A549 (cell line): ENCODE results near the gene SF3B3. TPM values are rescaled to one million over a fixed set of nuclear protein-coding genes. Genes with fewer than 3 reads are reported as not detected.
A peak's percentile ranks its signal among the peaks of the same experiment; 100 is the strongest.

ENCODE experiments used
- ATAC-seq, 2 experiments: fragments of 200-7000 bp in 1 of 2; fragments of >200 bp in 1 of 2; cut with Nextera tagmentation in 1 of 2; cut with Tn5 transposase in 1 of 2; 3 replicates each; pipeline versions ENCODE4 v1.8.0 to v1.9.1; 2018 to 2020; ENCODE audit warnings: mild to moderate bottlenecking in 1 of 2, moderate library complexity in 1 of 2
- CTCF ChIA-PET: fragments of 300-600 bp; sonication (Branson Sonifier 250); formaldehyde crosslinking; extraction: SDS; loops from one replicate; lab custom pipeline; 2021; ENCODE audit warnings: antibody characterized with exemption, inconsistent platforms; lab: Yijun Ruan, JAX
- POLR2A ChIA-PET: fragments of 350-600 bp; formaldehyde crosslinking; extraction: SDS; loops from one replicate; lab custom pipeline; 2021; ENCODE audit warnings: antibody characterized with exemption, inconsistent platforms; lab: Yijun Ruan, JAX
- DNase-seq, 2 experiments: peaks; one replicate each; pipeline versions ENCODE4 v3.0.0 to v3.0.0-alpha.2; 2011 to 2016; ENCODE audit warnings: low read depth in 1 of 2, low spot score in 1 of 2
- FAIRE-seq: peaks from 2 replicates; lab custom pipeline; 2011; peaks lifted over from hg19 to GRCh38; lab: Jason Lieb, UNC
- H3K27ac ChIP-seq, 2 experiments: fragments of >200 bp; sonication (Bioruptor Twin); formaldehyde crosslinking; 3 replicates each; pipeline ENCODE4 v1.5.1; 2016 to 2017
- H3K4me1 ChIP-seq: fragments of >200 bp; sonication (Bioruptor Twin); formaldehyde crosslinking; 3 replicates; pipeline ENCODE4 v1.6.1; 2016
- H3K4me2 ChIP-seq: fragments of >200 bp; sonication (Bioruptor Twin); formaldehyde crosslinking; 3 replicates; pipeline ENCODE4 v1.6.1; 2016
- H3K4me3 ChIP-seq: fragments of >200 bp; sonication (Bioruptor Twin); formaldehyde crosslinking; 3 replicates; pipeline ENCODE4 v1.5.1; 2016
- H3K9me3 ChIP-seq: fragments of >200 bp; sonication (Bioruptor Twin); formaldehyde crosslinking; 3 replicates; pipeline ENCODE4 v1.6.1; 2016
- ATOH8 ChIP-seq: fragments of 250-450 bp; sonication (Bioruptor Pico); IDR thresholded peaks from 2 replicates; pipeline ENCODE4 v1.5.0; 2020; ENCODE audit warnings: low read depth, mild to moderate bottlenecking, moderate library complexity
- BCL3 ChIP-seq: fragments of >200 bp; sonication (Bioruptor Twin); formaldehyde crosslinking; IDR thresholded peaks from 3 replicates; pipeline ENCODE4 v1.6.1; 2016
- BHLHE40 ChIP-seq: IDR thresholded peaks from 2 replicates; pipeline ENCODE4 v1.6.1; 2012; ENCODE audit warnings: low read depth, low read length, inconsistent platforms
- CBX2 ChIP-seq: fragments of 200-600 bp; sonication (generic); IDR thresholded peaks from 2 replicates; pipeline ENCODE4 v1.6.1; 2016; ENCODE audit warnings: low read depth, mild to moderate bottlenecking, borderline replicate concordance
- CEBPB ChIP-seq, 2 experiments: fragments of >200 bp in 1 of 2; sonication (Bioruptor Twin) in 1 of 2; formaldehyde crosslinking in 1 of 2; IDR thresholded peaks; 2 replicates each; pipeline ENCODE4 v1.6.1; 2012 to 2016
- CTCF ChIP-seq: fragments of >200 bp; sonication (Bioruptor Twin); formaldehyde crosslinking; IDR thresholded peaks from 3 replicates; pipeline ENCODE4 v1.5.1; 2016
- EHF ChIP-seq: fragments of 250-450 bp; sonication (Bioruptor Pico); IDR thresholded peaks from 2 replicates; pipeline ENCODE4 v1.5.0; 2020; ENCODE audit warnings: mild to moderate bottlenecking
- EHMT2 ChIP-seq: fragments of 200-600 bp; sonication (generic); IDR thresholded peaks from 2 replicates; pipeline ENCODE4 v1.6.1; 2016; ENCODE audit warnings: antibody characterized with exemption, low read depth, mild to moderate bottlenecking, moderate library complexity
- ELK1 ChIP-seq: fragments of 150-350 bp; IDR thresholded peaks from 2 replicates; pipeline ENCODE4 v1.6.1; 2014; ENCODE audit warnings: low read depth, mild to moderate bottlenecking, low read length
- ESRRA ChIP-seq: fragments of 150-350 bp; IDR thresholded peaks from 2 replicates; pipeline ENCODE4 v1.6.1; 2014; ENCODE audit warnings: mild to moderate bottlenecking, low read length, borderline replicate concordance
- FOSB ChIP-seq: fragments of 250-450 bp; sonication (Bioruptor Pico); IDR thresholded peaks from 2 replicates; pipeline ENCODE4 v1.5.0; 2020; ENCODE audit warnings: mild to moderate bottlenecking, moderate library complexity
- FOXS1 ChIP-seq: fragments of 250-450 bp; sonication (Bioruptor Pico); IDR thresholded peaks from 2 replicates; pipeline ENCODE4 v1.5.0; 2020; ENCODE audit warnings: mild to moderate bottlenecking, moderate library complexity
- HDAC2 ChIP-seq: fragments of 200-600 bp; sonication (generic); IDR thresholded peaks from 2 replicates; pipeline ENCODE4 v1.6.1; 2016
- HMGXB4 ChIP-seq: fragments of 250-450 bp; sonication (Bioruptor Pico); IDR thresholded peaks from 2 replicates; pipeline ENCODE4 v1.5.0; 2021; ENCODE audit warnings: mild to moderate bottlenecking, moderate library complexity, borderline replicate concordance
- HOXA7 ChIP-seq: fragments of 250-450 bp; sonication (Bioruptor Pico); IDR thresholded peaks from 2 replicates; pipeline ENCODE4 v1.5.0; 2020; ENCODE audit warnings: mild to moderate bottlenecking, moderate library complexity
- JUN ChIP-seq, 2 experiments: fragments of >200 bp; sonication (Bioruptor Twin); formaldehyde crosslinking; IDR thresholded peaks; 2 replicates in 1 of 2; 3 replicates in 1 of 2; pipeline ENCODE4 v1.6.1; 2016 to 2017
- KDM1A ChIP-seq: fragments of 200-600 bp; sonication (generic); IDR thresholded peaks from 2 replicates; pipeline ENCODE4 v1.6.1; 2016; ENCODE audit warnings: low read depth, mild to moderate bottlenecking
- KDM5A ChIP-seq: fragments of 200-600 bp; sonication (generic); IDR thresholded peaks from 2 replicates; pipeline ENCODE4 v1.6.1; 2016; ENCODE audit warnings: antibody characterized with exemption, mild to moderate bottlenecking
- MAFK ChIP-seq: fragments of 450-650 bp; IDR thresholded peaks from 2 replicates; pipeline ENCODE4 v1.6.1; 2014; ENCODE audit not compliant: partially characterized antibody
- MAX ChIP-seq: IDR thresholded peaks from 2 replicates; pipeline ENCODE4 v1.6.1; 2012
- NPAS2 ChIP-seq: fragments of 250-450 bp; sonication (Bioruptor Pico); IDR thresholded peaks from 2 replicates; pipeline ENCODE4 v1.8.0; 2022; ENCODE audit warnings: mild to moderate bottlenecking, moderate library complexity, borderline replicate concordance
- PHF8 ChIP-seq: fragments of 200-600 bp; sonication (generic); IDR thresholded peaks from 2 replicates; pipeline ENCODE4 v1.6.1; 2016; ENCODE audit warnings: low read depth, mild to moderate bottlenecking, antibody characterized with exemption, moderate library complexity, borderline replicate concordance
- POLR2A ChIP-seq: IDR thresholded peaks from 2 replicates; pipeline ENCODE4 v1.6.1; 2012; ENCODE audit warnings: mild to moderate bottlenecking, low read length
- POLR2AphosphoS2 ChIP-seq: conservative IDR thresholded peaks from 2 replicates; pipeline ENCODE4 v1.6.1; 2012; ENCODE audit warnings: low read length, improper control_type of control experiment, inconsistent platforms
- RARB ChIP-seq: fragments of 250-450 bp; sonication (Bioruptor Pico); IDR thresholded peaks from 2 replicates; pipeline ENCODE4 v1.8.0; 2021; ENCODE audit warnings: mild to moderate bottlenecking, moderate library complexity
- RFX5 ChIP-seq: fragments of 450-650 bp; IDR thresholded peaks from 2 replicates; pipeline ENCODE4 v1.7.1; 2014; ENCODE audit warnings: antibody characterized with exemption, mild to moderate bottlenecking, moderate library complexity
- RNF2 ChIP-seq: fragments of 200-600 bp; sonication (generic); IDR thresholded peaks from 2 replicates; pipeline ENCODE4 v1.6.1; 2016; ENCODE audit warnings: low read depth, mild to moderate bottlenecking, antibody characterized with exemption, moderate library complexity, borderline replicate concordance
- SMC3 ChIP-seq: fragments of >200 bp; sonication (Bioruptor Twin); formaldehyde crosslinking; IDR thresholded peaks from 3 replicates; pipeline ENCODE4 v1.6.1; 2018; ENCODE audit warnings: inconsistent platforms
- SREBF2 ChIP-seq: fragments of 450-650 bp; IDR thresholded peaks from 2 replicates; pipeline ENCODE4 v1.6.1; 2014; ENCODE audit warnings: mild to moderate bottlenecking, moderate library complexity
- USF2 ChIP-seq: fragments of 450-650 bp; IDR thresholded peaks from 2 replicates; pipeline ENCODE4 v1.6.1; 2014; ENCODE audit warnings: antibody characterized with exemption
- ZFP36 ChIP-seq: fragments of 450-650 bp; IDR thresholded peaks from 2 replicates; pipeline ENCODE4 v1.6.1; 2014; ENCODE audit warnings: borderline replicate concordance; ENCODE audit not compliant: partially characterized antibody
- ZSCAN20 ChIP-seq: fragments of 250-450 bp; sonication (Bioruptor Pico); IDR thresholded peaks from 2 replicates; pipeline ENCODE4 v1.8.0; 2022; ENCODE audit warnings: mild to moderate bottlenecking, moderate library complexity
- WGBS: methylation state at CpG from one replicate; pipeline ENCODE4 v1.1.6; 2017; ENCODE audit errors: missing lambda C conversion rate; 5-methylcytosine and 5-hydroxymethylcytosine counted together
- polyA minus RNA-seq: library from RNA; depleted of rRNA, polyadenylated mRNA; stranded (reverse); fragments of >200 nt; gene quantifications from 2 replicates; pipeline ENCODE4 v1.2.3, GENCODE V29; 2011; rRNA and poly(A)+ RNA removed
- polyA plus RNA-seq, 4 experiments: library from polyadenylated mRNA; depleted of rRNA in 3 of 4; stranded (reverse); fragments of >200 nt; fragmentation: RNase III in 1 of 4; extraction: RNeasy Plus Mini Kit Qiagen cat#74134 plus additional on column Dnase treatment in 1 of 4; gene quantifications; 2 replicates in 3 of 4; 3 replicates in 1 of 4; pipeline ENCODE4 v1.2.3, GENCODE V29; 2011 to 2017

SF3B3 gene
- 155 and 302 TPM in 2 replicates for polyA plus RNA-seq (2011; rRNA removed)
- 73.9 and 101 TPM in 2 replicates for polyA plus RNA-seq (2012; cell fraction: cytosol; rRNA removed)
- polyA plus RNA-seq (2012; cell fraction: nucleus; rRNA removed), result 210 and 337 TPM in 2 replicates
- polyA plus RNA-seq (2017; fragmentation: RNase III; extraction: RNeasy Plus Mini Kit Qiagen cat#74134 plus additional on column Dnase treatment), result 111 to 118 TPM (median 115 TPM) in 3 replicates
- polyA minus RNA-seq, result 321 and 327 TPM in 2 replicates

- Histone ChIP-seq H3K9me3 (no peaks in the 10 kb centered on the region), H3K4me2 (peak within 1 kb of the TSS; percentile 98), H3K4me3 (peak within 1 kb of the TSS; percentile 75), H3K4me1 (peaks cover 43% of the 10 kb centered on the region), H3K27ac (peak within 1 kb of the TSS; percentile 86 to 93)
- FAIRE-seq (no peak), DNase-seq (peak; percentile 60 to 79), ATAC-seq (peak; percentile 84 to 92)
- ChIA-PET POLR2A (interaction anchor here (0.8 to 2.3 kb wide), 3 partner anchors 22 to 143 kb away, joined by 3 to 18 read pairs (median 4); no protein-coding TSS in a partner anchor), CTCF (interaction anchor here (0.7 to 1.5 kb wide), 5 partner anchors 10 to 235 kb away, joined by 3 to 4 read pairs (median 3); partner anchors contain the start of gene AARS1)
- under 1% methylated on average over 31 of the region's 32 CpGs for WGBS
- no peak for TF ChIP-seq FOXS1 (CRISPR knock-in tag)
- TF ChIP-seq SREBF2, result no peak
- TF ChIP-seq EHF (CRISPR knock-in tag), result no peak
- TF ChIP-seq RARB (CRISPR knock-in tag), result peak; percentile 31; the same call in 1 of the 2 replicates
- TF ChIP-seq KDM1A, result no peak; the same call in 1 of the 2 replicates
- no peak for TF ChIP-seq EHMT2
- TF ChIP-seq BHLHE40, result no peak
- peak; percentile 97 to 98 for TF ChIP-seq JUN (IDR thresholded peaks at IDR 0.05)
- TF ChIP-seq FOSB (CRISPR knock-in tag), result no peak; the same call in 1 of the 2 replicates
- TF ChIP-seq SMC3, result no peak
- TF ChIP-seq RNF2, result no peak
- peak; percentile 90 for TF ChIP-seq HOXA7 (CRISPR knock-in tag)
- TF ChIP-seq ZSCAN20 (CRISPR knock-in tag), result no peak
- no peak for TF ChIP-seq USF2
- peak; percentile 81 for TF ChIP-seq HMGXB4 (CRISPR knock-in tag)
- TF ChIP-seq POLR2A, result peak; percentile 50; the same call in 1 of the 2 replicates
- no peak for TF ChIP-seq CBX2
- TF ChIP-seq ELK1, result no peak
- no peak for TF ChIP-seq ATOH8 (CRISPR knock-in tag)
- peak in 1 of 2 experiments; percentile 56; a peak in 1 of 4 replicates for TF ChIP-seq CEBPB (IDR thresholded peaks at IDR 0.05)
- no peak for TF ChIP-seq POLR2AphosphoS2
- TF ChIP-seq ESRRA, result no peak
- peak; percentile 59; the same call in 2 of the 3 replicates for TF ChIP-seq BCL3
- no peak for TF ChIP-seq CTCF
- TF ChIP-seq PHF8, result peak; percentile 99
- TF ChIP-seq MAX, result peak; percentile 95
- TF ChIP-seq RFX5, result peak; percentile 46; the same call in 1 of the 2 replicates
- no peak for TF ChIP-seq HDAC2
- TF ChIP-seq KDM5A, result no peak
- no peak for TF ChIP-seq ZFP36
- TF ChIP-seq NPAS2, result no peak
- no peak for TF ChIP-seq MAFK
Measured at GRCh38 chr16:70523743-70524398, at the start of gene SF3B3. Gene SF3B3, plus strand, starts transcription at chr16:70523816. Its CDS starts 2,841 bp downstream, at chr16:70526657.
